Measurements from ENCODE around the gene BRAP. TPM values are rescaled to one million over a fixed set of nuclear protein-coding genes. Genes with fewer than 3 reads are reported as not detected.

BRAP gene
- polyA plus RNA-seq, 3 donors = 7.0 to 14.5 (median 10.2) TPM

DNA sequence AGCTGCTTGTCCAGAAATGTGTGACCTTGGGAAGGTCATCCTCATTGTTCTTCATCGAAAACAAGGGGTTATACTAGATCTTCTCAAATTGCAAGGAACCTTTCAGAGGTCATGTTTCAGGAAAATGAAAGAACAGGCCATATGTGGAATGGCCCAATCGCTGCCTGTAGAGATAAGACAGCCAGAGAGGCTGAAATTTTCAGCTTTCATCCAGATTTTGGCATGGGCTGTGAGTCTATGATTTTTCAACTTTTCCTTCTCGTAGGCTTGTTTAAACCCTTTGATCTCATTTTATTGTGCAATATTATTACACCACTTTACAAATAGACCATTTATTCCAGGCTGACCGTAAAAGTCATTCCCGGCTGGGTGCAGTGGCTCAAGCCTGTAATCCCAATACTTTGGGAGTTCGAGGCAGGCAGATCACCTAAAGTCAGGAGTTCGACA is 69.6 kb downstream of the BRAP start:
- peaks cover 1 to 6% (median 1%) of the 10 kb centered on the region in 3 donors for H3K27me3 Mint-ChIP-seq (ENCODE audit: low read depth in 3 of 3)
- H3K79me2 ChIP-seq (ENCODE audit: insufficient read depth, low read length) = no peaks in the 10 kb centered on the region
- WGBS (ENCODE audit: insufficient coverage) = 95% methylated on average over 6 of the region's 7 CpGs
- TF ChIP-seq, protein P1, sequence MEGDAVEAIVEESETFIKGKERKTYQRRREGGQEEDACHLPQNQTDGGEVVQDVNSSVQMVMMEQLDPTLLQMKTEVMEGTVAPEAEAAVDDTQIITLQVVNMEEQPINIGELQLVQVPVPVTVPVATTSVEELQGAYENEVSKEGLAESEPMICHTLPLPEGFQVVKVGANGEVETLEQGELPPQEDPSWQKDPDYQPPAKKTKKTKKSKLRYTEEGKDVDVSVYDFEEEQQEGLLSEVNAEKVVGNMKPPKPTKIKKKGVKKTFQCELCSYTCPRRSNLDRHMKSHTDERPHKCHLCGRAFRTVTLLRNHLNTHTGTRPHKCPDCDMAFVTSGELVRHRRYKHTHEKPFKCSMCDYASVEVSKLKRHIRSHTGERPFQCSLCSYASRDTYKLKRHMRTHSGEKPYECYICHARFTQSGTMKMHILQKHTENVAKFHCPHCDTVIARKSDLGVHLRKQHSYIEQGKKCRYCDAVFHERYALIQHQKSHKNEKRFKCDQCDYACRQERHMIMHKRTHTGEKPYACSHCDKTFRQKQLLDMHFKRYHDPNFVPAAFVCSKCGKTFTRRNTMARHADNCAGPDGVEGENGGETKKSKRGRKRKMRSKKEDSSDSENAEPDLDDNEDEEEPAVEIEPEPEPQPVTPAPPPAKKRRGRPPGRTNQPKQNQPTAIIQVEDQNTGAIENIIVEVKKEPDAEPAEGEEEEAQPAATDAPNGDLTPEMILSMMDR (IDR thresholded peaks at IDR 0.05) = no peak
- H3K27ac Mint-ChIP-seq = no peak overlapping the region
- no peak overlapping the region for H3K9ac ChIP-seq (ENCODE audit: insufficient read depth, low read length, poor library complexity, severe bottlenecking)
- H2AFZ ChIP-seq (ENCODE audit: insufficient read depth, low read depth, low read length, poor library complexity, severe bottlenecking) = no peak overlapping the region
- no peak overlapping the region for H3K4me3 ChIP-seq (replicated peaks in 1 of 3; ENCODE audit: low read depth in 2 of 3, low read length in 3 of 3)
- H3K9me3 Mint-ChIP-seq = peaks cover 0 to 4% (median 2%) of the 10 kb centered on the region in 7 donors
- H3K4me1 Mint-ChIP-seq = no peaks in the 10 kb centered on the region
- no peak for DNase-seq
- H4K20me1 ChIP-seq (ENCODE audit: insufficient read depth, low read length) = no peaks in the 10 kb centered on the region
- intact Hi-C loops (cut with micrococcal nuclease) = no loop called here
- H3K4me3 Mint-ChIP-seq = no peak overlapping the region
- no peak overlapping the region for H3K27ac ChIP-seq (ENCODE audit: low read depth in 1 of 2, low read length in 2 of 2)
- H3K27me3 ChIP-seq (ENCODE audit: control insufficient read depth in 2 of 2, insufficient read depth in 2 of 2, low read length in 2 of 2) = no peaks in the 10 kb centered on the region
- H3K9me3 ChIP-seq (replicated peaks in 1 of 2; ENCODE audit: control insufficient read depth in 1 of 2, insufficient read depth in 1 of 2, low read length in 2 of 2) = no peaks in the 10 kb centered on the region
- no peaks in the 10 kb centered on the region for H3K36me3 ChIP-seq (replicated peaks in 1 of 2; ENCODE audit: control insufficient read depth in 1 of 2, insufficient read depth in 2 of 2, low read length in 2 of 2)
- no peaks in the 10 kb centered on the region for H3K36me3 Mint-ChIP-seq
- no peaks in the 10 kb centered on the region for H3K4me1 ChIP-seq (ENCODE audit: control insufficient read depth in 1 of 2, insufficient read depth in 2 of 2, low read length in 2 of 2)
- no peak overlapping the region for H3K4me2 ChIP-seq (replicated peaks; ENCODE audit: extremely low read depth, low read length, poor library complexity, severe bottlenecking)

DNA sequence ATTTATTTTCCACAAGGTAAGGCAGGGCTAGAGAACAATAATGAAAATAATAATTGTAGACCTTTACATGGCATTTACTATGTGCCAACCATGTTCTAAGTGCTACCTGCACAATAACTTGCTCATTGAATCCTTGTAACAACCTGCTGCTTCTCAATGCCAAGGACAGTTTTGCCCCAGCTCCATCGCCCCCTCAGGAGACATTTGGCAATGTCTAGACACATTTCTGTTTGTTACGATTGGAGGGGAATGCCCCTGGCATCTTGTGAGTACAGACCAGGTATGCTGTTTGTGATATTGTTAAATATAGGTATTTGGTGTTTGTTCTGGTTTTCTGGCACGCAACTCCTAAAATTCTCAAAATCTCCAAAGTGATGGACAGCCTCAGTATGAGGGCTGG is 78.5 kb downstream of the BRAP start:
- peaks cover 0 to 8% (median 2%) of the 10 kb centered on the region in 3 donors for H3K27me3 Mint-ChIP-seq (ENCODE audit: low read depth in 3 of 3)
- TF ChIP-seq, protein P1 (IDR thresholded peaks at IDR 0.05) = no peak
- H3K27me3 ChIP-seq (ENCODE audit: control insufficient read depth in 2 of 2, insufficient read depth in 2 of 2, low read length in 2 of 2) = no peaks in the 10 kb centered on the region
- no peak overlapping the region for H3K27ac Mint-ChIP-seq
- H3K9me3 Mint-ChIP-seq = no peaks in the 10 kb centered on the region
- no peak overlapping the region for H3K9ac ChIP-seq (ENCODE audit: insufficient read depth, low read length, poor library complexity, severe bottlenecking)
- no peaks in the 10 kb centered on the region for H3K4me1 Mint-ChIP-seq
- no peak overlapping the region for H3K4me3 Mint-ChIP-seq
- no peak overlapping the region for H2AFZ ChIP-seq (ENCODE audit: insufficient read depth, low read depth, low read length, poor library complexity, severe bottlenecking)
- 100% methylated on average over 1 of the region's 3 CpGs for WGBS (ENCODE audit: insufficient coverage)
- DNase-seq = no peak
- no peaks in the 10 kb centered on the region for H3K36me3 ChIP-seq (replicated peaks in 1 of 2; ENCODE audit: control insufficient read depth in 1 of 2, insufficient read depth in 2 of 2, low read length in 2 of 2)
- no peaks in the 10 kb centered on the region for H4K20me1 ChIP-seq (ENCODE audit: insufficient read depth, low read length)
- no peaks in the 10 kb centered on the region for H3K4me1 ChIP-seq (ENCODE audit: control insufficient read depth in 1 of 2, insufficient read depth in 2 of 2, low read length in 2 of 2)
- no peaks in the 10 kb centered on the region for H3K9me3 ChIP-seq (replicated peaks in 1 of 2; ENCODE audit: control insufficient read depth in 1 of 2, insufficient read depth in 1 of 2, low read length in 2 of 2)
- no peaks in the 10 kb centered on the region for H3K79me2 ChIP-seq (ENCODE audit: insufficient read depth, low read length)
- no peak overlapping the region for H3K4me3 ChIP-seq (replicated peaks in 1 of 3; ENCODE audit: low read depth in 2 of 3, low read length in 3 of 3)
- no peaks in the 10 kb centered on the region for H3K36me3 Mint-ChIP-seq
- H3K4me2 ChIP-seq (replicated peaks; ENCODE audit: extremely low read depth, low read length, poor library complexity, severe bottlenecking) = no peak overlapping the region
- intact Hi-C loops (cut with micrococcal nuclease) = no loop called here
- no peak overlapping the region for H3K27ac ChIP-seq (ENCODE audit: low read depth in 1 of 2, low read length in 2 of 2)

Data from CD14-positive monocyte (primary cell).